GM18519 (cell line): ENCODE measurements around the gene PKP1.

Source experiments
- ATAC-seq: cut with Tn5 transposase; IDR thresholded peaks from one replicate; pipeline ENCODE4 v1.9.1; 2021; ENCODE audit warnings: mild to moderate bottlenecking, moderate library complexity; ENCODE audit not compliant: unreplicated experiment, low FRiP score

The PKP1 gene

GRCh38 chr1:201324821-201325677 lies 41.7 kb downstream of the PKP1 start:
- no peak for ATAC-seq

GRCh38 chr1:201325678-201326060 lies 42.4 kb downstream of the PKP1 start:
- ATAC-seq = no peak

DNA sequence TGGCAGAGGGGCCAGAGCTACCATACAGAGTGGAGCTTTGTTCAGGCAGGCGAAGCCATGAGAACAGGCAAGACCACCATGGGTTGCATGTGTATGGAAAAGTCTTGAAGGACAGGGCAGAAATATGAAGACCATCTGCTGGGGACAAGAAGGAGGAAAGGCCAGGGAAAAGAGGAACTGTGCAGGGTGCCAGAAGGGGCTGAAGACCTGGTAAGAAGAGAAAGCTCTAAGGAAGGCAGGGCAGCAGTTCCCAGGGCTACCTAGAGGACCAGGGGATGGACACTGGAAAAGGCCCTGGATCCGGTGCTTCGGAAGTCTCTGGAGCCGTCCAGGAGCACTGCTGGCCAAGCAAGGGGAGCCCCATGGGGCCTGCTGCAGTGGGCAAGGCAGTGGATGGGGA lies 43.4 kb downstream of the PKP1 start:
- no peak for ATAC-seq

GRCh38 chr1:201327687-201328240 lies 44.5 kb downstream of the PKP1 start:
- no peak for ATAC-seq

DNA sequence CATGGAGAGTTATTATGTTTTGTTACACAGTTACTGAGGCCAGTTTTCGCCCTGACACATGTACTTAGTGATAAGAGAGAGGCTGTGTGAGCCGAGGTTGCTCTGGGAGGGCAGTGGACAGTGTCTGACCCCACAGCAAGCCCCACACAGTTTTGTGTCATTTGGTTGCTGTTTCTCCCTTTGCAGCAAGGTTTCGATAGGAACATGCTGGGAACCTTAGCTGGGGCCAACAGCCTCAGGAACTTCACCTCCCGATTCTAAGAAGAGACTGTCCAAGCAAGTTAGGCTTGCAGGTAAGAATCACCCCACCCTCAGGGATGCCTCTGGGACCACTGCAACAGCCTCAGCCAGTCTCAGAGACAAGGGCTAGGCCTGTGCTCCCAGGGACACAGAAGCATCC lies 45.3 kb downstream of the PKP1 start:
- ATAC-seq = no peak

GRCh38 chr1:201329286-201329685 lies 46.0 kb downstream of the PKP1 start:
- no peak for ATAC-seq

GRCh38 chr1:201329801-201330200 lies 46.5 kb downstream of the PKP1 start:
- ATAC-seq = no peak

DNA sequence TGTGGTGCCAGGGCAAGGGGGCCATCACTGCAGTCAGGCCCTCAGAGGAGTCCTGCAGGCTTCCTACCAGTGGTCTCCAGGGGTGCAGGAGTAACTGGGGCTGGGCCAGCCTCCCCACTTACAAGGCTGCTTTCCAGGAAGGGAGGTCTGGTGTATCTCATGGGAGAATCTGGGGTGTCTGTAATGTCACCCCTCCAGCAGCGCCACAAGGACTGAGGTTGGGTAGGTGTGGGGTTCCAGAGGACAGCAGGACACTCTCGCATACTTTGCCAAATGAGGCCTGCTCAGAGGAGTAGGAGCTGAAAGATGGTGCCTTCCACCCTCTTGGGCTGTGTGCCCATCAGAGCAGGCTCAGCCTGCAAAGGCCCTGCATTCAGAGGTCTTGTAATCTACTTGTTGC lies 47.2 kb downstream of the PKP1 start:
- no peak for ATAC-seq

DNA sequence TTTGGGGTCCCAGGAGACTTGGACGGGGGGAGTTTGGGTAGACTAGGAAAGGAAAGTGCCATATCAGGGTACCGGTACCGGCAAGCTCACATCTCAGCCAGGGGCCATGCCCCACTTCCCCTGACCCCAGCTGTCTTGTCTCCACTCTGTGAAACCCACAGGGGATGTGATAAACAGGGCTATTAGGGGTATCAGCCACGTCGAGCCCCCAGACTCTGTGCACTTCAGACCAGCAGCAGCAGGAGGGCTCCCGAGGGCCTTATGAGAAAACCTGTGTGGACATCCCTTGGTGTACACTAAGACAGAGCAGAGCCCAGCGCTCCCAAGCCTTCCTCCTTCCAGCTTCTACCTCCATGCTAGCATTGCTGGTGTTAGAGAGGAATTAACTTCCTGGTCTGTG lies 47.9 kb downstream of the PKP1 start:
- ATAC-seq = no peak

DNA sequence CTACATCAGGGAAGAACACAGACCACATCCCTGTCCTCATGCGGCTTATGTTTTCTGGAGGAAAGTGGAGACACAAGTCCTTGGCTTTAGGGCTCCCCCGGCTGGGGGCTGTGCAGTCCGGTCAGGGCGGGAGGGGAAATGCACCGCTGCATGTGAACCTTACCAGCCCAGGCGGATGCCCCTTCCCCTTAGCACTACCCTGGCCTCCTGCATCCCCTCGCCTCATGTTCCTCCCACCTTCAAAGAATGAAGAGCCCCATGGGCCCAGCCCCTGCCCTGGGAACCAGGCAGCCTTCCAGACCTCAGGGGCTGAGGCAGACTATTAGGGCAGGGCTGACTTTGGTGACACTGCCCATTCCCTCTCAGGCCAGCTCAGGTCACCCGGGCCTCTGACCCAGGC lies 48.7 kb downstream of the PKP1 start:
- no peak for ATAC-seq

DNA sequence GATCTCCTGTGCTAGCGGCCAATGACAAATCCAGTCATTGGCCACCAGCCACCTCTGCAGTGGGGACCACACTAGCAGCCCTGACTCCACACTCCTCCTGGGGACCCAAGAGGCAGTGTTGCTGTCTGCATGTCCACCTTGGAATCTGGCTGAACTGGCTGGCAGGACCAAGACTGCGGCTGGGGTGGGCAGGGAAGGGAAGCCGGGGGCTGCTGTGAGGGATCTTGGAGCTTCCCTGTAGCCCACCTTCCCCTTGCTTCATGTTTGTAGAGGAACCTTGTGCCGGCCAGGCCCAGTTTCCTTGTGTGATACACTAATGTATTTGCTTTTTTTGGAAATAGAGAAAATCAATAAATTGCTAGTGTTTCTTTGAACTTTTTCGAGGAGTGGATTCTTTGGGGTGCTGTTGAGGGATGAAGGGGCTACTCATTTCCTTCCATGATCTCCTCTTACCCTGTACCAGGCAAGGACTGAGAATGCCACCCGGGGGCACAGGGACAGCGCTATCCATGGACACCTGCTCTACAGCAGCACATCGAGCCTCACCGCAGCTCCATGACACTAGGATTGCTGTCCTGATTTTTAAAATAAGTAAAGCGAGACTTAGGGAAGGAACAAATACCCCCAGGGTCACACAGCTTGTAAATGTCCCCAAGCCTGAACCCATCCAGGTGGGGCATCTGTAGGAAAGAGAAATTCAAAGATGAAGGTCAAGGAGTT lies 49.5 kb downstream of the PKP1 start:
- no peak for ATAC-seq

DNA sequence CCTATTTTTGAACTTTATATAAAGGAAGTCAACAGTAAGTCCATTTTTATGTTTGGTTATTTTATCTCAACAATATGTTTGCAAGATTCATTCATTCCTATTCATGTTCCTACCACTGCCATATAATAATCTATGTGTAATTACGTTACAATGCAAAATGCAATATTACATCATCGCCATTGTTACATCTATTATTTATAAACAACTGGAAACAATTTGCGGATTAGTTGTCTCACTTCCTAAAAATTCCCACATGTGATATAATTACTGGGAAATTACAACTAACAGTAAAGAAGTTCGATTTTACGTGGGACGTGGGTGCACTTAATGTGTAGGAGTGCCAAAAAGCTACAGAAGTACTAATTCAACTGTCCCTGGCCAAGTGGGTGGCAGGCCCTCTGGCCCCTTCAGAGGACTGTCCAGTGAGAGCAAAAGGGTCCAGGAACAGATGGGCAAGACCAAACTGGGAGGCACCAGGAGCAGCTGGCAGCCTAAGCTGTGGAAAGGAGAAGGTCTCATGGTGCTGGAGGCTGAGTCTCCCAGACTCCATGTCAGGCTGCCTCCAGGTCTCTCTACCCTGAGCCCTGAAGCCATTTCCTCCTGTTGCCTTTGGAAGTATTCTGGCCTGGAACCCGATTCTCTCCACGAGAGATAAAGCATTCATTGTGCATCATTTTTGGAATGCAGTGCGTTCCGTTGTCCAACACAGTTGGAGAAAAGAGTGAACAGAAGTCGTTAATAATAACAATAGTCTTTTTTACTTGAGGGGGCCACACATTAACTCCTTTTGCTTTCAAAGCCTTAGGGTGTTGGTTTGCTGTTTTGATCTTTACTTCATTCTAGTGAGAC lies 51.2 kb downstream of the PKP1 start:
- no peak for ATAC-seq

DNA sequence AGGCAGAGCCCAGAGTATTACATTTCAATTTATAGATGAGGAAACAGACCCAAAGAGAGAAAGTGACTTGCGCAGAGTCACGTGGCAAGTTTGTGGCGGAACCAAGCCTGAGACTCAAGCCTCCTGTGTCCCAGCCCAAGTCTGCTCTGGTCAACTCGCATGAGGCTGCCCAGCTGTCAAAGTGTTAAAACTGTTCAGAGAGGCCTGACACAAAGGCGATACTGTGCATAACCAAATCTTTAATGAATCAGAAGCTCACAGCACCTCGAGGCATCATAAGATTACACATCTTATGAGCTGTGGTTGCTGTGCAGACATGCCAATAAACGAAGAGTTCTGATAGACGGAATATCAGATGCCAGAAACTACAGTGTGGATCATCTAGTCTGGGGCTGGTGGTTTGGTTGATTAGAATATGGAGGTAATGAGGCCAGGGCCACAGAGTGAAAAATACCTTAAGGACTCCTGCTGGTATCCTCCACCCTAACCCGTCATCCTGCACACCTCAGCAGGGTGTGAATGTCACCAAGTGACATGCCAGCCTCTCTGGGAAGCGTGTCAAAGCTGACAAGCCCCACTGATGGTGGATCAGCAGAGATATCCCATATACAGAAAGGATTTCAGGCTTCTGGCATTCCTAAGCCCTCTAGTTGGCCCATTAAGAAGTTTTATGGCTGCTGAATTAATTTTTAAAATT lies 52.0 kb downstream of the PKP1 start:
- no peak for ATAC-seq

DNA sequence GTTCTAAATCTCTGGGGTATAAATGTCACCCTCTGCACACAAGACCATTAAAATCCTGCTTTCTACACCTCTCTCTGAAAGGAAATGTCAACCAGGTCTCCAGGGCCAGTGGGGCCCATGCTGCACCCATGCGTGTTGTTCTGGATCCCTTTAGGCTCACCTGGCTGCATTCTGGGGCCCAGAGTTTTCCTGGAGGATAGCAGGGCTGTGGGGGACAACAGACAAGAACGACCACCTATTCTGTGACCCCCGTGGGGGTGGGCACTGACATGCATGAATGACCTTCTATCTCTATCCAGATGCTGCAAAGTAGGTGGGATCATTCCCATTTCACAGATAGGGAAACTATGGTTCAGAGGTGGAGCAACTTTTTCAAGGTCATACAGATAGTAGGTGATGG lies 52.6 kb downstream of the PKP1 start:
- no peak for ATAC-seq

GRCh38 chr1:201336711-201337450 lies 53.6 kb downstream of the PKP1 start:
- ATAC-seq = no peak

- ATAC-seq = no peak
Observed at GRCh38 chr1:201341377-201341776, 58.1 kb downstream of the PKP1 start.

- ATAC-seq = no peak
Observed at GRCh38 chr1:201344206-201345080, 61.1 kb downstream of the PKP1 start.

GRCh38 chr1:201345081-201345355 lies 61.7 kb downstream of the PKP1 start:
- ATAC-seq = no peak
